ENCODE measurements around the gene TEX54.
"Not testable (repeated sequence)": the region's sequence is repeated elsewhere in the genome, so short reads cannot be mapped to it uniquely, and the experiment has no call there.

The TEX54 gene

DNA sequence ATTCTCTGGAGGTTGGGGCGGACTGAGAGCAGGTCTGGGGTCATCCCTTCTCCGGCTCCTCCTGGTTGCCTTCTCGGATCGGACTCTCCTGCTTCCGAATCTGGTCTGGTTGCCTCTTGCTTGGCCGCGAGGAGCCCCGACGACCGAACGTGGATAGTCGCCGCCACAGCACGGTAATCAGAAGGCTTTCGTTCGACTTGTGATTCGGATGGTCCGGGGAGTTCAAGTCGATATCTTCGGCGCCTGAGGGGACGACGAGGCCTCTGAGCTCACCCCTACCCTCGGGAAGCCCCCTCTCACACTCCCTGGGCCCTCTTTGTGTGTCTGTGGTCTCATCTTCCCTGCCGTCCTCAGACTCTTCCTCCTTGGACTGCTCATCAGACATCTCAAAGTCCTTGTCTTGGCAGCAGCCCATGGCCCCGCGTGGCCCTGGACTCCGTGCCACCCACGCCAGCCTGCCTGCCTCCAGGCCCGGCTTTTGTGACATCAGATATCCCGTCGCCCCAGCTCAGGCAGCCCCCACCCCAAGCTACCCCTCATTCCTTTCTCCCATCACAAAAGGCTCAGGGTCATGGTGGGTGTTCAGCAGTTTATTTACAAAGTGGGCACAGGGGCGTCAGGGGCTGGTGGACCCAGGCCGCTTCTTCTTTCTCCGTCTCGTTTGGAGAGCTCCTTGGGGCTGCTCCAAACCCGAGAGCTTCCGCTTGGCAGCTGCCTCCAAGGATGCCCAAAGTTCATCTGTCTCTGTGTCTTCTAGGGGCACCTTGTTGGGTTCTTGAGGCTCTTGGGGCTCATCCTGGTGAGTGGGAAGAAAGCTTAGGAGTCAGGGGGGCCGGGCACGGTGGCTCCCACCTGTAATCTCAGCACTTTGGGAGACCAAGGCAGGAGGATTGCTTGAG is at the start of gene TEX54:
Gene TEX54, minus strand, starts transcription at position 506 of the 899 bp plus-strand sequence.
- DNase-seq = no peak

GRCh38 chr11:62882431-62882749 is 49.7 kb upstream of the TEX54 start:
- no peak for DNase-seq

GRCh38 chr11:62881579-62882430 is 49.2 kb upstream of the TEX54 start:
- peak; percentile 94 for DNase-seq

GRCh38 chr11:62880803-62881578 is 48.4 kb upstream of the TEX54 start, which contains the start of gene SLC3A2:
TSS of gene SLC3A2 (plus strand) at chr11:62880896. CDS start at chr11:62881024, 128 bp downstream.
- DNase-seq = peak; percentile 90

- peak; percentile 45 for DNase-seq
These were observed 47.7 kb upstream of the TEX54 start for GRCh38 chr11:62880231-62880802.

- DNase-seq = no peak
These were observed 46.8 kb upstream of the TEX54 start for GRCh38 chr11:62879235-62879978.

GRCh38 chr11:62876712-62877111 is 44.1 kb upstream of the TEX54 start:
- DNase-seq = no peak

DNA sequence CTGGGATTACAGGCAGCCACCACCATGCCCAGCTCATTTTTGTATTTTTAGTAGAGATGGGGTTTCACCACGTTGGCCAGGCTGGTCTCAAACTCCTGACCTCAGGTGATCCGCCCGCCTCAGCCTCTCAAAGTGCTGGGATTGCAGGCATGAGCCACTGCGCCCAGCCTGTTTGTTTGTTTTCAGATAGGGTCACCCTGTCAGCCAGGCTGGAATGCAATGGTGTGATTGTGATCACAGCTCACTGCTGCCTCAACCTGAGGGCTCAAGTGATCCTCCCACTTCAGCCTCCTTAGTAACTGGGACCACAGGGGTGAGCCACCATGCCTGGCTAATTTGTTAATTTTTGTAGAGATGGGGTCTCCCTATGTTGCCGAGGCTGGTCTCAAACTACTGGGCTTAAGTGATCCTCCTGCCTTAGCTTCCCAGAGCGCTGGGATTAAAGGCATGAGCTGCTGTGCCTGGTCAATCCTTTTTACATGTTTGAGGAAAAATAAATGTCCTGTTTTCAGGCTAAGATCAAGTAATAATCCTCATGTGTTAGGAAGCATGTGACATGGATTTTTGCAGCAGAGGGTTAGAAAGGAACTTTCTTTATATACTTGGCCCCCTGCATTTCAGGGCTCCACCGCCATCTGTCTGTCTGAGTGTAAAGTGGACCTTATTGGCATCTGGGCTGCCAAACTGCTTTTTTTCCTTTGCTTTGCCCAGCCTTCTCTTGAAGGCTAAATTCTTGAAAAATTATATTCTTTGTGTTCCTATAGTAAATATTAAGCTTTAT is 43.2 kb upstream of the TEX54 start:
- DNase-seq = no peak

DNA sequence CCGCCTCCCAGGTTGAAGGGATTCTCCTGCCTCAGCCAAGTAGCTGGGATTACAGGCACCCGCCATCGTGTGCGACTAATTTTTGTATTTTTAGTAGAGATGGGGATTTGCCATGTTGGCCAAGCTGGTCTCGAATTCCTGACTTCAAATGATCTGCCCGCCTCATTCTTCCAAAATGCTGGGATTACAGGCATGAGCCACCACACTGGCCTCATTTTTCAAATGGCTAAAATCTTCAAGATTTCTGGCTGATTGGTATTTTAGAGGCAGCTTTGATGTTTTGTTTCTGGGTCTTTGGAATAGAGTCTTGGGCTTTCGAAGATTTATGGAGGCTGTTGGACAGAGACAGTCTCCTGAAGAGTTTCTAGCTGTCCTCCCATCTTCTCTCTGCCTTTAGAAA is 42.2 kb upstream of the TEX54 start:
- DNase-seq = no peak

DNA sequence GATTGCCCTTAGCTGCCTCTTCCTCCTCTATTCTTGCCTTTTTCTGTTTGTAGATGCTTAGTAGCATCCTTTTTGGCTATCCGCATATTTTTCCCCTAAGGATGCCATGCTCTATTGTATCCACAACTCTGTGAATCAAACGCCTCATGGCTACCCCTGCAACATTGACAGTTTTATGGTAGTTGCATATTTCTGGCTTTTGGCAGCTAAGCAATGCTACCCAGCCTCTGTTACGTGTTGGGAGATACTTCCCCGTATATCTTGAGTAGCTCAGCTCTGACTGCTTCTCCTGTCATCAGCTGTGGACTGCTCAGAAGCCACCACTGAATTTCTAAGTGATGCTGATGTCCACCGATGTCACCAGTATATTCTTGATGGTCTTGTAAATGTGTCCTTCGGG is 33.0 kb upstream of the TEX54 start:
- DNase-seq = no peak

DNA sequence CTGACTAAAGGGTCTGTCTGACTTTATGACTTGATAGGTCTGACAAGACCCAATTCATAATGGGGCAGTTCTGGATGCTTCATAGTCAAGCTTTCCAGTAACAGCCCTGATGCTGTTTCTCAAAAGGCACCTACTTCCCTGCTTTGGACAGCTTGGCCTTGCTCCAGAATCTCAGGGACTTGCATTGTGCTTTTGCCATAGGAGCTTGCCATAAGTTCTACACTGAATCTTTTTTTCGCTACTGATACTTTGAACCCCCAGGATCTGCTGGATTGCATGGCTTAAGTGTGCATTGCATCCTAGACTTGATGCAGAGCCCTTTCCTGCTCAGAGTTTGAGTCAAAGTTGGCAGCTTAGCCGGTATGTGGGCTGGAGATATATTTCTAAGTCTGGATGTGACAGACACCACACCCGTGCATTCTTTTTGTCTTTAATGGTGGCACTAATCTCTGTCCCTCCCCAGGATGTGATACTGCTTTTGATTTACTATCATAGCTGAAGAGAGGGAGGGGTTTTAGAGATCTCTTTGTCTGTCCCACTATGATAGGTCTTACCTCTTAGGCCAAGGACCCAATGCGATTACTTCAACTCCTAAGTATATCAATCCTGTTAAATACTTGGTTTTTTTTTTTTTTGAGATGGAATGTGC is 31.2 kb upstream of the TEX54 start:
- no peak for DNase-seq

GRCh38 chr11:62861564-62862192 is 29.0 kb upstream of the TEX54 start:
- not testable (repeated sequence) for DNase-seq

- DNase-seq = no peak
These were observed 28.4 kb upstream of the TEX54 start for GRCh38 chr11:62860835-62861563.

DNA sequence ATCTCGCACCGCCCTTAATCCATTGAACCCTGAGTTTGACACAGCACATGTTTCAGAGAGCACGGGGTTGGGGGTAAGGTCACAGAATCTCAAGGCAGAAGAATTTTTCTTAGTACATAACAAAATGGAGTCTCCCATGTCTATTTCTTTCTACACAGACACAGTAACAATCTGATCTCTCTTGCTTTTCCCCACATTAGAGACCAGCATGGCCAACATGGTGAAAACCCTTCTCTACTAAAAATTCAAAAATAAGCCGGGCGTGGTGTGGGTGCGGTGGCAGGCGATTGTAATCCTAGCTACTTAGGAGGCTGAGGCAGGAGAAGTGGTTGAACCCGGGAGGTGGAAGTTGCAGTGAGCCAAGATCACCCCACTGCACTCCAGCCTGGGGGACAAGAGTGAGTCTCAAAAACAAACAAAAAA is 26.7 kb upstream of the TEX54 start:
- not testable (repeated sequence) for DNase-seq

- no peak for DNase-seq
These were observed 25.6 kb upstream of the TEX54 start for GRCh38 chr11:62858201-62858600.

DNA sequence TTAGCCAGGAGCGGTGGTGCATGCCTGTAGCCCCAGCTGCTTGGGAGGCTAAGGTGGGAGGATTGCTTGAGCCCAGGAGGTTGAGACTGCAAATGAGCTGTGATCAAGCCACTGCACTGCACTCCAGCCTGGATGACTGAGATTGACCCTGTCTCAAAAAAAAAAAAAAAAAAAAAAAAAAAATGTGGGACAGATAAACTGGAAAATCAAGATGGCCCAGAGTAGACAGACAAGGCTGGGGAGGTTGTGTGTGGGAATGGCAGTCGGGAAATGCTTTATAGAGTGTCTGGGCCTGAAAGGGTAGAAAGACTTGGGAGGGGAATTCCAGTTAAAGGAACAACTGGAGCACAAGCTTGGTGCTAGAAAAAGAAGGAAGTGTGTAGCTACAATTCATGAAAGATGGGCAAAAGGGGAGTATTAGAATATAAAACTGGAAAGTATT is 24.9 kb upstream of the TEX54 start:
- DNase-seq = no peak

DNA sequence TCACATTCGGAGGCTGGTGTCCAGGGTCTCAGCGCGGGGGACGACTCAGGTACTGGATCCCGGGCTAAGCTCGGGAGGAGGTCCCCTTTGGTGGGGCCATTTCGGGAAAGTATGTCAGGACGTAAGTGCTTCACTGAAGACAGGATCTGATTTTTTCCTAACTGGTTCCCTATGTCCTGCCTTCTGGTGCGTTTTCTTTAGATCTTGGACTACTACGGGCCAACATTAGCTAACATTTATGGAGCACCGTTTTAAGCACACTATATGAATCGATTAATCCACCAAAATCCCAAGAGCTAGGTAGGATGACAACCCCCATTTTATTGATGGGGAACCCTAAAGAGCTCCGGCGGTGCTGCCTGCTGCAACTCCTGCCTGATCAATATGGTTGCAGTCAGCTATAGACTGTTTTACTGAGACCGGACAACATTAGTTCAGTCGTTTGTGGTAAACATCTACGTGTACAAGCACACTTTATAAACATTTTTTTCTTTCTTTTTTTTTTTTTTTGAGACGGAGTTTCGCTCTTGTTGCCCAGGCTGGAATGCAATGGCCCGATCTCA is 23.8 kb upstream of the TEX54 start:
- no peak for DNase-seq

- peak; percentile 96 for DNase-seq
These were observed 23.1 kb upstream of the TEX54 start for GRCh38 chr11:62855571-62856332.
